C4-2B (cell line): ENCODE results near the gene PCDHB13.
"Not testable (repeated sequence)": the region's sequence is repeated elsewhere in the genome, so short reads cannot be mapped to it uniquely, and the experiment has no call there.

ENCODE experiments used
- H3K27ac ChIP-seq: fragments of 450-650 bp; 2 replicates; pipeline ENCODE4 v1.5.1; 2017
- CTCF ChIP-seq: fragments of 450-650 bp; conservative IDR thresholded peaks from 2 replicates; pipeline ENCODE4 v1.5.1; 2017; ENCODE audit warnings: mild to moderate bottlenecking
- ZFX ChIP-seq: fragments of 450-650 bp; IDR thresholded peaks from 2 replicates; pipeline ENCODE4 v1.6.1; 2017

PCDHB13 gene

GRCh38 chr5:141182248-141182647, 31.5 kb upstream of the PCDHB13 start, which contains the start of gene PCDHB16:
TSS of gene PCDHB16 (plus strand) at chr5:141182387. CDS start at chr5:141182560, 173 bp downstream.
- H3K27ac ChIP-seq = no peak within 1 kb of the TSS
- no peak for TF ChIP-seq ZFX
- TF ChIP-seq CTCF = peak; percentile 63

GRCh38 chr5:141184117-141184855, 29.4 kb upstream of the PCDHB13 start:
- H3K27ac ChIP-seq = not testable (repeated sequence)

- no peak within 1 kb of the TSS for H3K27ac ChIP-seq
- TF ChIP-seq CTCF (peak; percentile 83), ZFX (no peak)
Measured at GRCh38 chr5:141186897-141187512, 26.7 kb upstream of the PCDHB13 start, which contains the start of gene PCDHB9. TSS of gene PCDHB9 (plus strand) at chr5:141187161. CDS start at chr5:141187319, 158 bp downstream.

GRCh38 chr5:141188682-141189081, 25.0 kb upstream of the PCDHB13 start:
- H3K27ac ChIP-seq = not testable (repeated sequence)

- not testable (repeated sequence) for H3K27ac ChIP-seq
Measured at GRCh38 chr5:141189131-141189530, 24.6 kb upstream of the PCDHB13 start.

- TF ChIP-seq CTCF = peak; percentile 85
- no peak for TF ChIP-seq ZFX
- no peak within 1 kb of the TSS for H3K27ac ChIP-seq
Measured at GRCh38 chr5:141192110-141192725, 21.5 kb upstream of the PCDHB13 start, which contains the start of gene PCDHB10. TSS of gene PCDHB10 (plus strand) at chr5:141192353. CDS start at chr5:141192553, 200 bp downstream.

GRCh38 chr5:141194332-141194731, 19.4 kb upstream of the PCDHB13 start:
- H3K27ac ChIP-seq = not testable (repeated sequence)

- TF ChIP-seq CTCF (no peak), ZFX (no peak)
Measured at GRCh38 chr5:141196363-141196762, 17.4 kb upstream of the PCDHB13 start.

GRCh38 chr5:141199359-141200235, 14.1 kb upstream of the PCDHB13 start, which contains the start of gene PCDHB11:
TSS of gene PCDHB11 (plus strand) at chr5:141199627. CDS start at chr5:141199775, 148 bp downstream.
- TF ChIP-seq ZFX (no peak), CTCF (peak; percentile 45)
- H3K27ac ChIP-seq = no peak within 1 kb of the TSS

More at GRCh38 chr5:141196363-141196762, 17.4 kb upstream of the PCDHB13 start:
- no peak overlapping the region for H3K27ac ChIP-seq

- not testable (repeated sequence) for H3K27ac ChIP-seq
Measured at GRCh38 chr5:141201126-141201525, 12.6 kb upstream of the PCDHB13 start.

- not testable (repeated sequence) for H3K27ac ChIP-seq
Measured at GRCh38 chr5:141201646-141202045, 12.1 kb upstream of the PCDHB13 start.
